Measurements from ENCODE around the gene PPARG. TPM values are rescaled to one million over a fixed set of nuclear protein-coding genes. Genes with fewer than 3 reads are reported as not detected.

PPARG gene
- total RNA-seq, 1 donor from 2014 or later = 2.5 TPM

- H3K36me3 Mint-ChIP-seq (ENCODE audit: low read depth) = no peaks in the 10 kb centered on the region
- peaks cover 13% of the 10 kb centered on the region for H3K27me3 Mint-ChIP-seq (ENCODE audit: insufficient read depth)
- H3K9me3 Mint-ChIP-seq = no peaks in the 10 kb centered on the region
- no peak overlapping the region for H3K27ac Mint-ChIP-seq
- intact Hi-C loops (cut with micrococcal nuclease) = no loop called here
- no peak overlapping the region for H3K4me3 Mint-ChIP-seq
- no peak for DNase-seq (ENCODE audit: low spot score)
- peaks cover 5% of the 10 kb centered on the region for H3K4me1 Mint-ChIP-seq (ENCODE audit: low read depth)
Measured at GRCh38 chr3:12343047-12343501, 54.2 kb downstream of the PPARG start.

- no peak for DNase-seq (ENCODE audit: low spot score)
- Mint-ChIP-seq H3K9me3 (no peaks in the 10 kb centered on the region), H3K36me3 (ENCODE audit: low read depth) (no peaks in the 10 kb centered on the region), H3K27ac (no peak overlapping the region), H3K4me3 (no peak overlapping the region), H3K27me3 (ENCODE audit: insufficient read depth) (peaks cover 11% of the 10 kb centered on the region), H3K4me1 (ENCODE audit: low read depth) (peaks cover 5% of the 10 kb centered on the region)
- intact Hi-C loops (cut with micrococcal nuclease) = loop anchor here (5.0 kb wide), 1 partner anchor 72 kb away; no protein-coding TSS in a partner anchor
Measured at GRCh38 chr3:12345141-12345561, 56.3 kb downstream of the PPARG start.

DNA sequence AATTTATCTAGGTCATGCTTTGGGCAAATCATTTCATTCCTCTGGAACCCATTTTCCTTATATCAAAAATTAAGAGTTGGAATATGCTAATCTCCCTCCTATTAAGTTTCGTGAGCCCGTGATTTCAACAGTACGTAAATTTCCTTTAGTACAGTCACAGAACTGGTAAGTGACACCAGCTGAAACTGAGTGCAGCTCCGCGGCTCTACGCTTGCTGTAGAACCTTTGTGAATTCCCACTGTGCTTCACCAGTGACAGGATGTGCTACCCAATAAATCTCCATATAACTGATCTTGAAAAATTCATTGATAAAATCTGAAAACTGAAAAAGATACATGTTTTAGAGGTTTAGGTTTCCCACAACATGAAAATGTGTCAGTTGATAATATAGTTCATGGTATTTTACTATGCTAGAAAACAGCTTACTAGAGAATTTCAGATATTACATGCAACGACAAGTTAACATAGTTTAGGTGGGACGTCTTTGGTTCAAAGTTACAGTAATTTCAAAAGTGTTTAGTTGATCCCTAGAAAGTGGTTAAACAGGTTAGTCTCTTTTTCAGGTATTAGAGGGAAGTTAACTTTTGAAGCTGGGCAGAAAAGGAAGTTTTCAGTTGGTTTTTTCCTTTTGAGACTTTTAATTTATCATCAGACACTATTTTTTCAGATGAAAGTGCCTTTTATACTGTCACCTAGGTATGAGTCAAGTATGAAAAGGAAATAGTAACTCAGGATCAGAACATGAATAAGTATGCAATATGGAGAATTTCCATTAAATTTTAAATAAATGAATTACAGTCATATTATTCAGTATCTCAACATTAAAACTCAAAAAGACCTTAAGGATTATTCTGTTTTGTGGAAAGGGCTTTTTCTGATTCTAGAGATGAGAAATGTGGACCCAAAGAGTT, 57.0 kb downstream of the PPARG start:
- H3K9me3 Mint-ChIP-seq = no peaks in the 10 kb centered on the region
- H3K36me3 Mint-ChIP-seq (ENCODE audit: low read depth) = no peaks in the 10 kb centered on the region
- intact Hi-C loops (cut with micrococcal nuclease) = loop anchor here (5.0 kb wide), 1 partner anchor 71 kb away; no protein-coding TSS in a partner anchor
- DNase-seq (ENCODE audit: low spot score) = no peak
- no peak overlapping the region for H3K27ac Mint-ChIP-seq
- H3K27me3 Mint-ChIP-seq (ENCODE audit: insufficient read depth) = peaks cover 15% of the 10 kb centered on the region
- no peak overlapping the region for H3K4me3 Mint-ChIP-seq
- H3K4me1 Mint-ChIP-seq (ENCODE audit: low read depth) = peaks cover 5% of the 10 kb centered on the region

DNA sequence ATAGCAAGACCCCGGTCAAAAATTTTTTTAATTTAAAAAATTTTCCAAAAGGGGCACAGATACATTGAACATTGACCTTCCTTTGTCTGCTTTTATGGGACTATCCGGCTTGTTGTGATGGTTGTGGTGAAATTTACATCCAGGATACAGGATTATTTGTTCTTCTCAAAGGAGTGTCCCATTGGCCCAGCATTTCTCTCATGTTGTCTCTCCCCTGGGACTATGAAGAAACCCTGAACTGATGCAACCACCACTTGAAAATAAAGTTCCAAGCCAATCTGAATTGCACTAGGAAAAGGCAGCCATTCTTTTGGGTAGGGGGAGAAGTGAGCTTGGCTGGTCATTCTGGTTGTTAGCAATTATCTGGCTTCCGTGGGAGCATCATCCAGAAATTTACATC, 58.4 kb downstream of the PPARG start:
- Mint-ChIP-seq H3K27me3 (ENCODE audit: insufficient read depth) (peaks cover 14% of the 10 kb centered on the region), H3K36me3 (ENCODE audit: low read depth) (no peaks in the 10 kb centered on the region), H3K9me3 (no peaks in the 10 kb centered on the region), H3K27ac (no peak overlapping the region), H3K4me1 (ENCODE audit: low read depth) (peaks cover 5% of the 10 kb centered on the region), H3K4me3 (no peak overlapping the region)
- DNase-seq (ENCODE audit: low spot score) = no peak
- intact Hi-C loops (cut with micrococcal nuclease) = loop anchor here (5.0 kb wide), 1 partner anchor 70 kb away; no protein-coding TSS in a partner anchor

GRCh38 chr3:12349895-12350811, 61.3 kb downstream of the PPARG start:
- no peak overlapping the region for H3K4me3 Mint-ChIP-seq
- no peaks in the 10 kb centered on the region for H3K36me3 Mint-ChIP-seq (ENCODE audit: low read depth)
- H3K27me3 Mint-ChIP-seq (ENCODE audit: insufficient read depth) = peaks cover 10% of the 10 kb centered on the region
- H3K9me3 Mint-ChIP-seq = no peaks in the 10 kb centered on the region
- H3K27ac Mint-ChIP-seq = no peak overlapping the region
- intact Hi-C loops (cut with micrococcal nuclease) = loop anchor here (5.0 kb wide), 2 partner anchors 67 to 213 kb away; no protein-coding TSS in a partner anchor
- DNase-seq (ENCODE audit: low spot score) = no peak
- H3K4me1 Mint-ChIP-seq (ENCODE audit: low read depth) = peaks cover 5% of the 10 kb centered on the region

GRCh38 chr3:12351145-12351544, 62.3 kb downstream of the PPARG start:
- H3K36me3 Mint-ChIP-seq (ENCODE audit: low read depth) = no peaks in the 10 kb centered on the region
- intact Hi-C loops (cut with micrococcal nuclease) = loop anchor here (5.0 kb wide), 1 partner anchor 214 kb away; no protein-coding TSS in a partner anchor
- H3K9me3 Mint-ChIP-seq = no peaks in the 10 kb centered on the region
- H3K27ac Mint-ChIP-seq = no peak overlapping the region
- H3K27me3 Mint-ChIP-seq (ENCODE audit: insufficient read depth) = peaks cover 10% of the 10 kb centered on the region
- no peak for DNase-seq (ENCODE audit: low spot score)
- no peak overlapping the region for H3K4me3 Mint-ChIP-seq
- H3K4me1 Mint-ChIP-seq (ENCODE audit: low read depth) = no peaks in the 10 kb centered on the region

- intact Hi-C loops (cut with micrococcal nuclease) = loop anchor here (5.0 kb wide), 1 partner anchor 215 kb away; no protein-coding TSS in a partner anchor
- H3K27ac Mint-ChIP-seq = no peak overlapping the region
- DNase-seq (ENCODE audit: low spot score) = no peak
- no peaks in the 10 kb centered on the region for H3K36me3 Mint-ChIP-seq (ENCODE audit: low read depth)
- H3K27me3 Mint-ChIP-seq (ENCODE audit: insufficient read depth) = peaks cover 10% of the 10 kb centered on the region
- no peaks in the 10 kb centered on the region for H3K9me3 Mint-ChIP-seq
- no peaks in the 10 kb centered on the region for H3K4me1 Mint-ChIP-seq (ENCODE audit: low read depth)
- no peak overlapping the region for H3K4me3 Mint-ChIP-seq
Measured at GRCh38 chr3:12352253-12352652, 63.4 kb downstream of the PPARG start.

DNA sequence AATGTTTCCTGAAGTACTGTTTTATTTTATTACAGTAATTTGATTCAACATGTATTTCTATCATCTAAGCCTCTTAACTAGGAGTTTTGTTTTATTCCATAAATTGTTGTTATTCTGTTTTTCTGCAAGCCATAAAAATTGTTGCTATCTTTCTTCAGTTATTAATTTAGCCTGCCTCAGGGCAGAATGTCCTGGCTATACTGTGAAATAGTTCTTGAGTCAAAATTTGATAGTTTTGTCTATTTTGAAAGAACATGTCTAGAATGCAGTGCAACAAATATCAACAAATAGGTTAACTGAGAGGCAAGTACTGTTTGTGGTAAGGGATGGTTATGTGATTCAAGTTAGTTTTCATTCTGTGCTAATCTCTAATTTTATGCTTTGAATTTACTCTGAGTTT, 63.9 kb downstream of the PPARG start:
- Mint-ChIP-seq H3K4me3 (no peak overlapping the region), H3K36me3 (ENCODE audit: low read depth) (no peaks in the 10 kb centered on the region), H3K9me3 (no peaks in the 10 kb centered on the region), H3K4me1 (ENCODE audit: low read depth) (no peaks in the 10 kb centered on the region), H3K27me3 (ENCODE audit: insufficient read depth) (peaks cover 6% of the 10 kb centered on the region), H3K27ac (no peak overlapping the region)
- intact Hi-C loops (cut with micrococcal nuclease) = loop anchor here (5.0 kb wide), 1 partner anchor 215 kb away; no protein-coding TSS in a partner anchor
- DNase-seq (ENCODE audit: low spot score) = no peak

DNA sequence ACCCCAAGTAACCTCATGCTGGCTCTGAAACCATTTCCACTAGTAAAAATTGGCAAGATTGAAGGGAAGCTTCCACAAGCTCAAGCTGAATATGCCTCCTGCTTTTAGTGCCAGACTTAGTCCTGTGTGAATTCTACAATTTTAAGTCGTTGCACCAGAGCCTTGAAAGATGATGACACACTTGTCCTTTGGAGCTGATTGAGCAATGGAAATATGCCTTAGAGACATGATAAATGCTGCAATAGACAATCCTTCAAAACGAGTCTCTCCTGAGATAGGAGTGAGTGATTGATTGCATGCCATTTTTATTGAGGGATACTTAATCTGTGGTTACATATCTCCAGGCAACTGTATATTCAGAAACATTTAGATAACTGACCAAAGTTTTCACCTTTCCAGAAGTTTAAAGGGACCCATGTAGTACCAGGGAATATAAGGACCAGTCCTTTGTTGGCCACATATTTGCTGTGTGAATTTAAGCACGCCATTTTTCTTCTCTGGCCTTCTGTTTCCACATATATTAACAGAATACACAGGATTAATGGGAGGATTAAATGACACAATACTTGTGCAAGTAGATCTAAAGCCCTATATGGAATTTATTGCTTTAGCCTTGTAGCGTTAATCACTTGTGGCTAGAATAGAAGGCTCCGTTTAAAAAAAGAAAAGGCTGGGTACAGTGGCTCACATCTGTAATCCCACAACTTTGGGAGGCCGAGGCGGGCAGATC, 65.1 kb downstream of the PPARG start:
- no peak overlapping the region for H3K4me3 Mint-ChIP-seq
- H3K4me1 Mint-ChIP-seq (ENCODE audit: low read depth) = no peaks in the 10 kb centered on the region
- no peaks in the 10 kb centered on the region for H3K36me3 Mint-ChIP-seq (ENCODE audit: low read depth)
- DNase-seq (ENCODE audit: low spot score) = no peak
- H3K27me3 Mint-ChIP-seq (ENCODE audit: insufficient read depth) = peaks cover 6% of the 10 kb centered on the region
- no peaks in the 10 kb centered on the region for H3K9me3 Mint-ChIP-seq
- no peak overlapping the region for H3K27ac Mint-ChIP-seq
- intact Hi-C loops (cut with micrococcal nuclease) = loop anchor here (5.0 kb wide), 1 partner anchor 217 kb away; no protein-coding TSS in a partner anchor

GRCh38 chr3:12356175-12356574, 67.3 kb downstream of the PPARG start:
- peaks cover 3% of the 10 kb centered on the region for H3K27me3 Mint-ChIP-seq (ENCODE audit: insufficient read depth)
- no peaks in the 10 kb centered on the region for H3K4me1 Mint-ChIP-seq (ENCODE audit: low read depth)
- no peak for DNase-seq (ENCODE audit: low spot score)
- no peak overlapping the region for H3K27ac Mint-ChIP-seq
- intact Hi-C loops (cut with micrococcal nuclease) = no loop called here
- H3K4me3 Mint-ChIP-seq = no peak overlapping the region
- peaks cover 3% of the 10 kb centered on the region for H3K9me3 Mint-ChIP-seq
- no peaks in the 10 kb centered on the region for H3K36me3 Mint-ChIP-seq (ENCODE audit: low read depth)

DNA sequence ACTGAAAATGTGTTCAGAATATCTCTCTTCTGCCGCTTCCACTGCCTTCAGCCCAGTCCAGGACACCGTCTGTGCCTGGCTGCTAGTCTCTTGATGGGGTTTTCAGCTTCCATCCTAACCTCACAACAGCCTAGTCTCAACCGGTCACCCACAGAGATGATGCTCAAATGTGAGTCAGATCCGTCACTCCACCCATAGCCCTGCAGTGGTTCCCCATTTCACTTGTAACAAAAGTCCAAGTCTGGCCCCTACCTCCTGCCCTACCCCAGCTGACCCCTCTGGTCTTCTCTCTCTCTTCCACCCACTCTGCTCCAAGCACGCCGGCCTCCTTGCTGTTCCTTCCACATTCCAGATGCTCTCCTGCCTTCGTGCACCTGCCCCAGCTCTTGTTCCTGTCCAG, 68.1 kb downstream of the PPARG start:
- H3K4me3 Mint-ChIP-seq = no peak overlapping the region
- no peaks in the 10 kb centered on the region for H3K36me3 Mint-ChIP-seq (ENCODE audit: low read depth)
- H3K4me1 Mint-ChIP-seq (ENCODE audit: low read depth) = no peaks in the 10 kb centered on the region
- peaks cover 3% of the 10 kb centered on the region for H3K27me3 Mint-ChIP-seq (ENCODE audit: insufficient read depth)
- no peak overlapping the region for H3K27ac Mint-ChIP-seq
- H3K9me3 Mint-ChIP-seq = peaks cover 3% of the 10 kb centered on the region
- intact Hi-C loops (cut with micrococcal nuclease) = no loop called here
- no peak for DNase-seq (ENCODE audit: low spot score)

GRCh38 chr3:12357456-12357855, 68.6 kb downstream of the PPARG start:
- Mint-ChIP-seq H3K9me3 (peaks cover 3% of the 10 kb centered on the region), H3K4me3 (no peak overlapping the region), H3K27me3 (ENCODE audit: insufficient read depth) (no peaks in the 10 kb centered on the region), H3K4me1 (ENCODE audit: low read depth) (no peaks in the 10 kb centered on the region), H3K36me3 (ENCODE audit: low read depth) (no peaks in the 10 kb centered on the region), H3K27ac (no peak overlapping the region)
- DNase-seq (ENCODE audit: low spot score) = no peak
- intact Hi-C loops (cut with micrococcal nuclease) = no loop called here

All from activated T-helper 1 cell treated with anti-CD3 and anti-CD28 coated beads, Interleukin-12 subunit alpha, Interleukin-12 subunit beta, Interleukin-2, Interleukin-4 antibody, amounts not matched to agents 30 ng/mL and 10 ng/mL and 1 ng/mL, durations not matched to agents 14 hours and 24 hours and 36 hours (primary cell).